T1000 (cell line): ENCODE data around the gene AP2S1.
"Not testable (repeated sequence)": the region's sequence is repeated elsewhere in the genome, so short reads cannot be mapped to it uniquely, and the experiment has no call there.

ENCODE experiments used
- DNase-seq: peaks from one replicate; lab custom pipeline; 2025; ENCODE audit warnings: mixed read lengths; lab: John Stamatoyannopoulos, UW

Gene AP2S1

GRCh38 chr19:46867170-46867569, 16.5 kb upstream of the AP2S1 start:
- DNase-seq = no peak

- no peak for DNase-seq
Observed at GRCh38 chr19:46866407-46867136, 15.9 kb upstream of the AP2S1 start.

- peak; percentile 67 for DNase-seq
Observed at GRCh38 chr19:46863818-46864629, 13.4 kb upstream of the AP2S1 start.

- no peak for DNase-seq
Observed at GRCh38 chr19:46862974-46863632, 12.5 kb upstream of the AP2S1 start.

GRCh38 chr19:46862503-46862834, 11.8 kb upstream of the AP2S1 start:
- DNase-seq = no peak

- DNase-seq = no peak
Observed at GRCh38 chr19:46861691-46862502, 11.3 kb upstream of the AP2S1 start.

GRCh38 chr19:46860846-46861690, 10.4 kb upstream of the AP2S1 start, which contains the start of gene ARHGAP35:
ARHGAP35 (plus strand) TSS chr19:46860997; CDS start chr19:46918676, 57,679 bp downstream.
- no peak for DNase-seq

GRCh38 chr19:46860125-46860845, 9.6 kb upstream of the AP2S1 start:
- DNase-seq = peak; percentile 95

GRCh38 chr19:46859637-46860124, 9.0 kb upstream of the AP2S1 start:
- no peak for DNase-seq

- peak; percentile 87 for DNase-seq
Observed at GRCh38 chr19:46856062-46857022, 5.7 kb upstream of the AP2S1 start.

- not testable (repeated sequence) for DNase-seq
Observed at GRCh38 chr19:46854698-46855097, 4.1 kb upstream of the AP2S1 start.

GRCh38 chr19:46852830-46853229, 2.2 kb upstream of the AP2S1 start:
- DNase-seq = no peak

GRCh38 chr19:46849610-46850009, 1.0 kb downstream of the AP2S1 start:
- DNase-seq = no peak

- no peak for DNase-seq
Observed at GRCh38 chr19:46848389-46848788, 2.3 kb downstream of the AP2S1 start.

GRCh38 chr19:46847528-46847927, 3.1 kb downstream of the AP2S1 start:
- DNase-seq = no peak

GRCh38 chr19:46845959-46846459, 4.6 kb downstream of the AP2S1 start:
- DNase-seq = no peak

GRCh38 chr19:46844067-46844489, 6.6 kb downstream of the AP2S1 start:
- peak; percentile 23 for DNase-seq

- no peak for DNase-seq
Observed at GRCh38 chr19:46842791-46843190, 7.9 kb downstream of the AP2S1 start.
